CD4-positive, alpha-beta T cell (primary cell): Measurements from ENCODE around the gene PAOX. TPM values are rescaled to one million over a fixed set of nuclear protein-coding genes. Genes with fewer than 3 reads are reported as not detected.

Experiments used
- ATAC-seq: fragments of 200-7000 bp; cut with Tn5 transposase; one replicate; pipeline ENCODE4 v1.10.0; 2022; ENCODE audit warnings: mild to moderate bottlenecking; ENCODE audit not compliant: poor library complexity
- CTCF ChIA-PET: fragments of 350-600 bp; sonication (Branson Sonifier 250); formaldehyde crosslinking; loops from one replicate; lab custom pipeline; 2021; ENCODE audit warnings: antibody characterized with exemption, inconsistent platforms; lab: Charles Lee
- POLR2A ChIA-PET: fragments of 350-600 bp; sonication (Branson Sonifier 250); formaldehyde crosslinking; loops from one replicate; lab custom pipeline; 2021; ENCODE audit warnings: antibody characterized with exemption, inconsistent platforms; lab: Charles Lee
- DNase-seq, 14 experiments: peaks; one replicate each; pipeline ENCODE4 v3.0.0-alpha.2; 2013 to 2020; ENCODE audit warnings: mixed read lengths in 2 of 14
- H3K27ac ChIP-seq, 2 donors: one replicate each; pipeline versions ENCODE4 v1.5.1 to v1.7.0; 2013; ENCODE audit warnings: low read length in 2 of 2, low read depth in 1 of 2, mild to moderate bottlenecking in 1 of 2
- H3K27me3 ChIP-seq, 2 experiments: 1 replicate in 1 of 2; 2 replicates in 1 of 2; pipeline versions ENCODE4 v1.6.1 to v1.7.0; 2013; ENCODE audit warnings: low read length in 2 of 2, control low read depth in 1 of 2, mild to moderate bottlenecking in 1 of 2, moderate library complexity in 1 of 2; ENCODE audit not compliant: insufficient read depth in 2 of 2, control insufficient read depth in 1 of 2
- H3K36me3 ChIP-seq: one replicate; pipeline ENCODE4 v1.6.1; 2013; ENCODE audit warnings: low read length, control low read depth; ENCODE audit not compliant: insufficient read depth
- H3K4me1 ChIP-seq: one replicate; pipeline ENCODE4 v1.6.1; 2013; ENCODE audit warnings: low read length, control low read depth; ENCODE audit not compliant: insufficient read depth
- H3K4me3 ChIP-seq: one replicate; pipeline ENCODE4 v1.5.1; 2013; ENCODE audit warnings: mild to moderate bottlenecking, low read length, moderate library complexity
- H3K9me3 ChIP-seq, 2 experiments: 1 replicate in 1 of 2; 2 replicates in 1 of 2; pipeline versions ENCODE4 v1.6.1 to v1.7.0; 2013; ENCODE audit warnings: low read length in 2 of 2, mild to moderate bottlenecking in 2 of 2, control low read depth in 1 of 2, moderate library complexity in 1 of 2; ENCODE audit not compliant: control insufficient read depth in 1 of 2, insufficient read depth in 1 of 2
- H3K27ac Mint-ChIP-seq: one replicate; pipeline ENCODE4 v1.8.0; 2020; ENCODE audit warnings: mixed read lengths
- H3K27me3 Mint-ChIP-seq: one replicate; pipeline ENCODE4 v1.8.0; 2021; ENCODE audit warnings: mixed read lengths
- H3K36me3 Mint-ChIP-seq: one replicate; pipeline ENCODE4 v1.8.0; 2021; ENCODE audit warnings: low read depth, mixed read lengths
- H3K4me1 Mint-ChIP-seq: one replicate; pipeline ENCODE4 v1.8.0; 2021; ENCODE audit warnings: low read depth, mixed read lengths
- H3K4me3 Mint-ChIP-seq: one replicate; pipeline ENCODE4 v1.8.0; 2020; ENCODE audit warnings: mild to moderate bottlenecking, mixed read lengths
- H3K9me3 Mint-ChIP-seq: one replicate; pipeline ENCODE4 v1.8.0; 2020; ENCODE audit warnings: mixed read lengths
- CTCF ChIP-seq: fragments of 200-600 bp; IDR thresholded peaks from one replicate; pipeline ENCODE4 v1.8.0; 2022; ENCODE audit warnings: antibody characterized with exemption, mild to moderate bottlenecking
- intact Hi-C, 2 experiments: fragments of 100-400 bp; cut with DNase I in 1 of 2; cut with micrococcal nuclease in 1 of 2; formaldehyde crosslinking; loops; one replicate each; pipeline versions ENCODE4 v1.15.1 to v1.9.0; 2023 to 2025; cut with DNase I, micrococcal nuclease
- total RNA-seq, 174 experiments: library from RNA in 2 of 174; stranded (reverse) in 2 of 174; gene quantifications; one replicate each; pipeline ENCODE4 v1.2.3 and lab custom pipeline; 2021 to 2026

PAOX gene
- total RNA-seq, 2 experiments from 2014 or later: 1.9 to 2.6 TPM

- Mint-ChIP-seq H3K36me3 (no peaks in the 10 kb centered on the region), H3K9me3 (no peaks in the 10 kb centered on the region), H3K27me3 (peaks cover 36% of the 10 kb centered on the region), H3K4me3 (no peak overlapping the region), H3K4me1 (no peaks in the 10 kb centered on the region), H3K27ac (no peak overlapping the region)
- Histone ChIP-seq H3K4me1 (no peaks in the 10 kb centered on the region), H3K27ac (no peak overlapping the region), H3K4me3 (no peak overlapping the region), H3K9me3 (no peaks in the 10 kb centered on the region), H3K36me3 (no peaks in the 10 kb centered on the region), H3K27me3 (peaks cover 30 to 33% of the 10 kb centered on the region in 2 experiments)
- ChIA-PET POLR2A (no interaction called here), CTCF (no interaction called here)
- intact Hi-C loops: no loop called here
- no peak for TF ChIP-seq CTCF
- ATAC-seq (no peak), DNase-seq (no peak)
Observed at GRCh38 chr10:133347710-133348517, 31.1 kb upstream of the PAOX start.

- ChIA-PET CTCF (no interaction called here), POLR2A (no interaction called here)
- Mint-ChIP-seq H3K4me1 (no peaks in the 10 kb centered on the region), H3K27ac (no peak overlapping the region), H3K27me3 (peaks cover 28% of the 10 kb centered on the region), H3K4me3 (no peak overlapping the region), H3K36me3 (no peaks in the 10 kb centered on the region), H3K9me3 (no peaks in the 10 kb centered on the region)
- Histone ChIP-seq H3K9me3 (no peaks in the 10 kb centered on the region), H3K4me3 (no peak overlapping the region), H3K36me3 (no peaks in the 10 kb centered on the region), H3K27me3 (peaks cover 20 to 25% of the 10 kb centered on the region in 2 experiments), H3K27ac (no peak overlapping the region), H3K4me1 (no peaks in the 10 kb centered on the region)
- DNase-seq: no peak
- intact Hi-C loops: no loop called here
- no peak for ATAC-seq
- TF ChIP-seq CTCF: no peak
Observed at GRCh38 chr10:133349160-133349568, 29.9 kb upstream of the PAOX start.

- Histone ChIP-seq H3K4me1 (no peaks in the 10 kb centered on the region), H3K27me3 (peaks cover 16 to 21% of the 10 kb centered on the region in 2 experiments), H3K36me3 (no peaks in the 10 kb centered on the region), H3K27ac (no peak overlapping the region), H3K4me3 (no peak overlapping the region), H3K9me3 (no peaks in the 10 kb centered on the region)
- intact Hi-C loops: no loop called here
- Mint-ChIP-seq H3K27ac (no peak overlapping the region), H3K27me3 (peaks cover 24% of the 10 kb centered on the region), H3K36me3 (no peaks in the 10 kb centered on the region), H3K4me1 (no peaks in the 10 kb centered on the region), H3K4me3 (no peak overlapping the region), H3K9me3 (no peaks in the 10 kb centered on the region)
- CTCF ChIA-PET: no interaction called here
- no peak for ATAC-seq
- no peak for TF ChIP-seq CTCF
- POLR2A ChIA-PET: no interaction called here
- DNase-seq: no peak
Observed at GRCh38 chr10:133349577-133350011, 29.5 kb upstream of the PAOX start.
